GM11168 (cell line): ENCODE measurements around the gene SMYD1.

Source experiments
- in situ Hi-C: fragments of 300-500 bp; cut with MboI; formaldehyde crosslinking; loops from one replicate; pipeline ENCODE4 v1.12.0; 2022; ENCODE audit warnings: low sequenced_read_pairs; ENCODE audit not compliant: unreplicated experiment

Gene SMYD1

DNA sequence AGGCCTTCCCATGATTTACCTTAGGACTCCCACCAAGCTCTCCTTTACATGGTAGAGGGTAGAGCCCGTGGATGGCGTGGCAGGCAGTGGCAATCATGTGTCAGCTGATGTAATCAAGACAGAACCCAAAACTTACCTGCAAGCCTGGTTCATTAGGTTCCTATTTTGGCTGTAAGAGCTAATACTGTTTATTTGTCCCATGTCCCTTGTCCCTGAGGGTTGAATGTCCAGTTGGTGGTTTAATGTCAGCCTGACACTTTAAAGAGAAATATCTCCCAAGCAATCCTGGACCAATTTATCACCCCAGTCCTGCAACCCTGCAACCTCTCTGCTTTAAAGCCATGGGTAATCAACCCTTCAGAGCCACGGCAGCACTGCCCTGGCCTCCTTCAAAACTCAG lies 66.2 kb downstream of the SMYD1 start:
- in situ Hi-C loops = no loop called here

DNA sequence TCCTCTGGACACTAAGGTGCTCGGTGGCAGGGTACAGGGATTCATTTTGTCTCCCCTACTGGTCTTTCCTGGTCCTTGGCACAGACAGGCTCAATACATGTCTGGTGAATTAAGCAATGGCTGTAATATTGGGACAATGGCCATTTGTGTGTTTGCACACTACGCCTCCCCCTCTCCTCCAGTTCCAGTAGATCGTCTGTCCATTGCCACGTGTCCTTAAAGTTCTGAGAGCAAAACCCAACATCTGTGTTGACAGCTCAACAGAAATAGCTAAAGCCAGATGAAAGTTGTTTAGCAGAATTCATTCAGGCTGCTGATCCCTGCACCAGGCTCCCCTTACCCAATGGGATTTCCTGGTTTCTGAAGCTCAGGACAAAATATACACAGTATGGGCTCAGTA lies 69.2 kb downstream of the SMYD1 start:
- in situ Hi-C loops = no loop called here

DNA sequence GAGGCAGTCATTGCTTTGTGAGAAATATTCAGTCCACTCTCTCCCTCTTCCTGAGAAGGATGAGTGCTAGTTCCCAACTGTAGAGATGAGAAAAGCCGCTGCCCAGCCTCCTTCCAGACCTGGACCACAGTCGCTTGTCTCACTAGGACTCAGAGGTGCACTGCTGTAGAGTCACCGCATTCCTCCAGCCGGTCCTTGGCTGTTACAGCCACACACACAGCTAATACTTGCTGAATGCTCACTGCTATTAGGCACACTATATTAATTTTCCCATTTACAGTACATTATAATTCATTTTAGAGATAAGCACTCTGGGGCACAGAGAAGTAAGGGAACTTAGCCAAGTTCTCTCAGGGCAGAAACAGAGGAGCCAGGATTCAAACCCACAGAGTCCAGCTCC lies 70.2 kb downstream of the SMYD1 start:
- in situ Hi-C loops = no loop called here

DNA sequence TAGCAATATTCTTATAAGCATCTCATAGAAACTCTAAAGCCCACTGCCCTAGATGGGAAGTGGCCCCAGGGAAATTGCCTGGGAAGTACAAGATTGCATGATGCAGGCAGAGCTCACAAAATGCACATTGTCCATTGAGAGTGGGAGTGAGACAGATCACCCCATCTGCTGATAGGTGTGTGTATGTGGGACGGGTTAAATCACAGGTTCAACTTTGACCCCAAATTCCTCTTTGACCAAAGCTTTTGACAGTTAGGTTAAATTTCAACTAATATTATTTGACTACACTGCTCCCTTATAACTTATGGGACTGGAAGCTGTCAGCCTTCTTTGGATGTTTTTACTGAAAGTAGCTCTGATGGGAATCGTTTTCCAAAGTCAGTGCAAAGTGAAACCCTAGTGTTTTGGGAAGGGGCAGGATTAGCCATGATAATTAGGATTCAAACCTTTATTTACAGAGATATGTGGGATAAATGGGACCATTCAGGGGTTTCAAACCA lies 71.6 kb downstream of the SMYD1 start:
- in situ Hi-C loops = no loop called here

DNA sequence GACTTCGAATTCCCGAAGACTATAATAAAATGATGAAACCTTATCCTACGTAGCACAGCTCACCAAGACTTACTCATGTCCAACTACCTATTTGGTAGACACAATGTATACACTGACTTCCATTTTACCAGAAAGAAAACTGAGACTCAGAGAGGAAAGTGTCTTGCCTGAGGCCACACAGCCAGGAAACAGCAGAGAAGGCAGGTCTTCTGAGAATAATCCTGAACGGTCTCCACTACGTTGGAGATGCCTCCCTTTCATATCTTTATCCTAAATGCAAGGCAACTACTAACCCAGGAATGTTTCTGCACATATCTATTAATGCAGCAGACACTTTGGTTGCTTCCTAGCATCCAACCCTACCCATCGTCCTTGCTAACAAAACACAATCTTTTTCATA lies 72.2 kb downstream of the SMYD1 start:
- in situ Hi-C loops = no loop called here

DNA sequence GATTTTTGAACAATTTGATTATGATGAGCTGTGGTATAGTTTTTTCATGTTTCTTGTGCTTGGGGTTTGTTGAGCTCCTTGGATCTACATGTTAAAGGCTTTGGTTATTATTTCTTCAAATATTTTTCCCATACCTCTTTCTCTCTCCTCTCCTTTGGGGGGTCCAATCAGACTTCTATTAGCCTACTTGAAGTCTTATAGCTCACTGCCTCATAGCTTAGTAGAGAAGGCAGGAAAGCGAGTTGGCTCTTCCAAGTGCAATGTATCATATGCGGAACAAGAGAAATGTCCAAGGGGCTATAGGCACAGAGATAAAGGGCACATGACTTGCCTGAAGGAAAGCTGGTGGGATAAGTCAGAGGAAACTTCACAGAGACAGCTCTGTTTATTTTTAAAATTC lies 74.3 kb downstream of the SMYD1 start:
- in situ Hi-C loops = no loop called here

DNA sequence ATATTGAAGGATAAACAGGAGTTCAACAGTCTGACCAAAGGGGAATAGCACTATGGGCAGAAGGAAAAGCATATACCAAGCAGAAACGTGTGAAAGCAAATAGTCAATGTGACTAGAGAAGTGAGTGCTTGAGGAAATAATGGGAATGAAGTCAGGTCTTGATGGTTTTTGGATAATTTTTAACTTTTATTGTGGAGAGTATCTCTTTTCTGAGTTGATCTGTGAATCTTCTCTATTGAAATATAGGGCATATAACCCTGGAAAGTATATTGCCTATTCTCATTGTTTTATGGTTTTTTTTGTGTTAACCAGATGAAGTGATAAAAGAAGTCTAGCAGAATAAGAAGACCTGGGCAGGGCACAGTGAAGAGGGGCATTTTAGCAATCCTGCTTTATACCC lies 76.6 kb downstream of the SMYD1 start:
- in situ Hi-C loops = no loop called here

DNA sequence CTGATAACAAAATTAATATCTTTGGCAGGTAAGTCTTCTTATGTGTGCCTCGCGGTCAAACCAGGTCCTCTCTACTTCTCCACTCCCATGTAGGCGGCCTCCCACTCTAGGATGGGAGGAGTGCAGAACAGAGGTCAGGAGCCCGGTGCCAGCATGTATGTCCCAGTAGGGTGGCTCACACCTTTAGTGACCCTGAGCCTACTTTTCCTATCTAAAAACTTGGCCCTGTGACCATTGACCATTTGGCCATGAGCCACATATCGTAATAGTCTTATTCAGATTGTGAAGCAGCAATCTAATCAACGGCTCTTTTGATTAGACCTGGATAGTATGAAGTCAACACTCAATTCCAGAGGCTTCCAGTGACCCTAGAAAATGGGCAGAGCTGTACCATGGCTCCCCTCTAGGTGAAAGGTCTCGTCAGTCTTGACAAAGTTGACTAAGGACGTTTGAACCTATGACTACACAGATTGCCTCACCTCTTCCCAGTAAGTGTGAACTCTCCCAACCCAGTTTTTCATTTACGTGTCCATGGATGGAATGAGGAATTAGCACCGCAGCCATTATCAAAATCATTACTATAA lies 77.4 kb downstream of the SMYD1 start:
- in situ Hi-C loops = no loop called here

DNA sequence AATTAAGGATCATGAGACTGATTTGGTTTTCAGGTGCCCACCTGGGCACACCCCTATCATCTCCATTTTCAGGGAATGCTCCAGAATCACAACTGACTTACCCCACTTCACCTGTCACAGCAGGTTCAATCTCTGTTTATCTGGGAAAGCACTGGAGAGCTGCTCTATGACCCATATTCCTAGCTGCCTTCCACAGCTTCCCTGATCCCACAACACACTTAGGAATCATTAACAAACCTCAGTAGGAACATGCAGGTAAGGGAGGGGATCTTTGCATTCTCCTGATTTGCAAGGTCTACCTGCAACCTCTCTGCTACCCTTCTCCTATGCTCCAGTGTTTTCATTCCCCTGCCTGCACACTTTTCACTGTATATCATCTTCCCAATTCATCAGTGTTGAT lies 79.0 kb downstream of the SMYD1 start:
- in situ Hi-C loops = no loop called here

DNA sequence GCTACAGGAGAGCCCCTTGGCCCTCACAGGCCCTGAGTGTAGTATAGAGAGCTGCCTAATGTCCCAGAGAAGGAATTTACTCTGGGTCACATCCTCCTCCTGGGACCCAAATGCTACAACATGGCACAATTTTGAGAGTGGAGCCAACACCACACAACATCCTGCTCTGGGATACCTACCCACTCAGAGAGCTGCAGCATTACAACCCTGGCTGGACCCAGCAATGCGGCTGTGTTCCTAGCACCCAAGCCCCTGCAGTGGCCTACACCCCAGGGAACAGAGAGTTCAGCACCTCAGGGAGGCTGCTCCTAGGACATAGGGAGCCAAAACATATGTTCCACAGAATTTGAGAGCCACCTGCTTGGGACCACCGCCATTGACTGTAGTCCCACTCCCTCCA lies 79.5 kb downstream of the SMYD1 start:
- in situ Hi-C loops = no loop called here

DNA sequence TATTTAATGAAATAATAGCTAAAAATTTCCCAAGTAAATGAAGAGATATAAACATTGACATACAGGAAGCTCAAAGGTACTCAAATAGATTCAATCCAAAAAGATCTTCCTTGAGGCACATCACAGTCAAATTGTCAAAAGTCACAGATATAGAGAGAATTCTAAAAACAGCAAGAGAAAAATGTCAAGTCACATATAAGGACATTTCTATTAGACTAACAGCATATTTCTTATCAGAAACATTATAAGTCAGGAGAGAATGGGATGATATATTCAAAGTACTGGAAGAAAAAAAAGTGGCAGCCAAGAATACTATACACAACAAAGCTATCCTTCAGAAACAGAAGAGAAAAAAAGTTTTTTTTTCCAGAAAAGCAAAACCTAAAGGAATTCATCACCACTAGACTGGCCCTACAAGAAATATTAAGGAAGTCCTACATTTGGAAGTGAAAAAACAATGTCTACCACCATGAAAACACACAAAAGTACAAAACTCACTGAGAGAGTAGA lies 81.4 kb downstream of the SMYD1 start:
- in situ Hi-C loops = no loop called here

DNA sequence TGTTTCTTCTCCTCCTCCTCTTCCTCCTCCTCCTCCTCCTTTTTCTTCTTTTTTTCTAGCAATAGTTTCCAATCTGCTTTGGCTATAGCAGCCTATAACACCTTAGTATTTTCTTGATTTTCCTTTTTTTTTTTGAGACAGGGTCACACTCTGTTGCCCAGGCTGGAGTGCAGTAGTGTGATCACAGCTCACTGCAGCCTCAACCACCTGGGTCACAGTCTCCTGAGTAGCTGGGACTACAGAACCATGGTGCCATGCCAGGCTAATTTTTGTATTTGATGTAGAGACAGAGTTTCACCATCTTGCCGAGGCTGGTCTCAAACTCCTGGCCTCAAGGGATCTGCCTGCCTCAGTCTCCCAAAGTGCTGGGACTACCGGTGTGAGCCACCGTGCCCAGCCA lies 91.9 kb downstream of the SMYD1 start:
- in situ Hi-C loops = loop anchor here (5.0 kb wide), 1 partner anchor 102 kb away; the partner anchor contains the start of gene KRCC1

DNA sequence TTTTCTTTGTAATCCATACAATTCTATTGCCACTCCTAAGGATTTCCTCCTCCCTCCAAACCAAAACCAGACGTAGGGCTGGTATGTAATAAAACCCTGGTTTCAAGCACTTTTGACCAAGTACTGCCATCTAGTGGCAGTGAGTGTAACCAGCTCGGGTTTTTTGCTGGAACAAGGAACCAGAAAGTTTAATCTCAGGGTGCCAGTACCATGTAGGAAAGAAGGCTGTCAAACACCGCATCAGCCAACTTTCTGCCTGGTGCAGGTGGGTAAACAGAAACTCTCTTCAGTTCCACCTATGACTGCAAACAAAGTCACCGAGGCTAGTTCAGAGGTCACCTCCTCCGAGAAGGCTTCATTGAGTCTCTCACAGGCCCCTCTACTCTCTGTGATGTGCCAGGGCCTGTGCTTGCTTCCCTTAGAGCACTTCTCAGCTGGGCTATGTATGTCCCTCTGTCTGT lies 92.4 kb downstream of the SMYD1 start:
- in situ Hi-C loops = loop anchor here (5.0 kb wide), 1 partner anchor 103 kb away; the partner anchor contains the start of gene KRCC1

DNA sequence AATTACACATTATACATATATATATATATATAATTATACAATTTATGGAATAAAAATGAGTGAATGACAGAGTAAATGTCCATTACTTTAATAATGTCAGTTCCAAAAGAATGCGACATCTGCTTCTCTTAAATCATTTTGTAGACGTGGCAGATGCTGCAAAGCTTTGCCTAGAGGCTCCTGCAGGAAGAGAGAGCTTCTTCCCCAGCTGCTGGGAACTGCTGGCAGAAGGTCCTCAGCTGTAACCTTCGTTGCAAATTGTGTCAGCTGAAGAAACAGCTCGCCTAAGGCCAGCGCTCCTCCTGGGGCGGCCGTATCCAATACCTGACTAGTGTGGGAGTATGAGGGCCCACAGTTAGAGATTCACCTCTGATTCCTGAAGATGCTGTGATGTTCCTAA lies 92.9 kb downstream of the SMYD1 start:
- in situ Hi-C loops = no loop called here

DNA sequence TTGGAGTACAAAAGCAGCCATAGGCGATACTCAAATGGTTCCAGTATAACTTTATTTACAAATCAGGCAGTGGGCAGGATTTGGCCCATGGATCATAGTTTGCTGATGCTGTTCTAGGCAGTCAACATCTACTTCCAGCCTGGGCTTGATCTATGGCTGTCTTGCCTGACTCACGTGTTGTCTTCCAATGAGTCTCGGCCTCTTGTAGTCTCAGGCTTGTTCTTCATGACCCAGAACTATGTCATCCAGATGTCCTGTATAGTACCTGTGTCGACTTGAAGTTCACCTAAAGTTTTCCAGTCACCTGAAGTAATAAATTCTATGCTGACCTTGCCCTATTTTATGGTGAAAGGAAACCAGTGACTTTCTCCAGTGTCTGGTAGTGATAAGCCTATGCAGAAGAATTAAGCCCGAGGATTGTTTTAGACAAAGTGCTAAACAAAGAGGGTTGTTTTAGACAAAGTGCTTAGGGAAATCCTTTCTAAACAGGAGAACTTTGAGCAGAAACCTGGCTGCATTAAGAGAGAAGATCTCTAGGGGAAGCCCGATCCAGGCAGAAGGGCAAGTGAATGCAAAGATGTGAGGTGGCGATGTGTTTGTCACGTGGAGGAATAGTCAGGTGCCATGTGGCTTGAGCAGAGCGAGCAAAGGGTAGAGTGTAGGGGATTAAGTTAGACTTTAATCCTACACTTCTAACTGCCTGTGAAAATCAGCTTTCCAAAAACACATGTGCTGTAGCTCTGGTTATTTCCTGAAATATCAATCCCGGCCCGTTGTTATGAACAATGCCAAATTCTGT lies 94.0 kb downstream of the SMYD1 start:
- in situ Hi-C loops = no loop called here
